ENCODE data around the gene PUSL1. TPM values are rescaled to one million over a fixed set of nuclear protein-coding genes. Genes with fewer than 3 reads are reported as not detected.
A peak's percentile ranks its signal among the peaks of the same experiment; 100 is the strongest.

The PUSL1 gene
- total and polyA plus RNA-seq, 2 experiments from 2014 or later: 30.9 to 36.2 TPM

GRCh38 chr1:1349256-1350012 is 41.0 kb downstream of the PUSL1 start, which contains the start of gene DVL1:
Gene DVL1 (minus strand): TSS chr1:1349418. CDS start chr1:1349065, 353 bp downstream.
- 0% methylated on average over 45 of the region's 122 CpGs; no CpG with 5 or more reads in 1 of the 2 experiments for WGBS, 2 experiments (ENCODE audit: low coverage in 1 of 2, low lambda C conversion rate in 2 of 2, missing lambda C conversion rate in 2 of 2)
- no peak for TF ChIP-seq EZH2phosphoT487 (IDR thresholded peaks at IDR 0.05; ENCODE audit: insufficient read depth, low read depth)
- TF ChIP-seq EZH2 (IDR thresholded peaks at IDR 0.05; ENCODE audit: insufficient read depth, poor library complexity, severe bottlenecking): no peak
- no peaks in the 10 kb centered on the region for H3K9me2 ChIP-seq (ENCODE audit: insufficient read depth)
- H3K79me2 ChIP-seq (ENCODE audit: insufficient read depth): peaks cover 75% of the 10 kb centered on the region
- H3K4me3 ChIP-seq: peak within 1 kb of the TSS; percentile 80
- H3K9ac ChIP-seq: peak within 1 kb of the TSS; percentile 85
- H3K4me1 ChIP-seq (ENCODE audit: insufficient read depth): peaks cover 34% of the 10 kb centered on the region
- in situ Hi-C loops (cut with MboI): no loop called here
- H3K9me3 ChIP-seq (ENCODE audit: low read depth): no peaks in the 10 kb centered on the region
- peak within 1 kb of the TSS; percentile 59 for H3K27ac ChIP-seq
- H3K27me3 ChIP-seq (replicated peaks; ENCODE audit: insufficient read depth): no peaks in the 10 kb centered on the region
- H2AFZ ChIP-seq: no peak within 1 kb of the TSS
- peak; percentile 90 for DNase-seq
- H4K20me1 ChIP-seq (ENCODE audit: insufficient read depth): no peaks in the 10 kb centered on the region; the same call in 1 of the 2 replicates
- H3K36me3 ChIP-seq (ENCODE audit: low read depth): peaks cover 6% of the 10 kb centered on the region; the same call in 1 of the 2 replicates
- peak within 1 kb of the TSS; percentile 89 for H3K4me2 ChIP-seq (ENCODE audit: unreplicated experiment)
- H3F3A ChIP-seq (ENCODE audit: insufficient read depth): peaks cover 23% of the 10 kb centered on the region

DNA sequence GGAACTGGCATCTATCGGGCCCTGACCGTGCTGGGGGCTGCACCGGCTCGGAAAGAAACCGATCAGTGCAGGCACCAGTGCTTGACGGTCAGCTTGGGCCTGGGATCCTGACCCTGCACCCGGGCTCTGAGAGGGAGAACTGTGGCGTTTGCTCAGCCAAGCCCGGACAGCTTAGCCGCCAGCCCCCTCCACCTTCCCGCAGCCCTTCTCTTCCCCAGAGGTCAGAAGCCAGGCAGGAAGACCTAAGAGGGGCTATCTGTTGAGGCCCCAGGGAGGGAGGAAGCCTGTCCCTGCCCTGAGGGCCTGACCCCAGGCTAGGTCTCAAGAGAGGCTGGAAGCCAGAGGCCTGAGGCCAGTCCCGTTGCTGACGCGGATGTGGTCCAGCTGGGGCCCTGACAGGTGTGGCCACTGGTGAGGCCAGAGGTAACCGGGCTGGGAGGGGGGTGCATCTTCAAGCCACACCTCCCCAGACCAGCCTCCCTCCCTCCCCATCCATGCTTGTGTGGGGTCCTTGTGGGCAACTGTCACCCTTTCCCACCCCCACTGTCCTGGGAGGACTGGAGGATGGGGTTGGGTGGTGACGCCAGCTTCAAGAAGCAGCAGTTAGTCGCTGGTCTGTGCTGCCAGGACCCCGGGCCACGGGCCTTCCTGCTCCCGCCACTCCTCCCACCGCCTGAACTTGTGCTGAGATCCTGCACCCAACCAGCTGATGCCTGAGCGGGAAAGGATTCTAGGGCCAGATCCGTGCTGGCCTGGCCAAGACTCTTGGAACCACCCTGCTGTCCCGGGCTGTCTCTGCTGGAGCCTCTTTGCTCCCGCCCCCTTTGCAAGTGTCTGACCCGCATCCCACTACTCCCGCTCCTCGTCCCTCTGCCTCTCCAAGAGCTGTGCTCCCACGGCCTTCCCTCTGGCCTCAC is 43.4 kb downstream of the PUSL1 start:
- peak; percentile 75 for DNase-seq
- no peaks in the 10 kb centered on the region; the same call in 1 of the 2 replicates for H4K20me1 ChIP-seq (ENCODE audit: insufficient read depth)
- H3K4me2 ChIP-seq (ENCODE audit: unreplicated experiment): peak overlapping the region; percentile 47
- no peaks in the 10 kb centered on the region for H3K9me2 ChIP-seq (ENCODE audit: insufficient read depth)
- WGBS, 2 experiments (ENCODE audit: low coverage in 1 of 2, low lambda C conversion rate in 2 of 2, missing lambda C conversion rate in 2 of 2): 29 to 33% methylated on average over 27 to 29 of the region's 29 CpGs
- peaks cover 23% of the 10 kb centered on the region for H3F3A ChIP-seq (ENCODE audit: insufficient read depth)
- H3K27ac ChIP-seq: peak overlapping the region; percentile 59
- in situ Hi-C loops (cut with MboI): no loop called here
- peaks cover 13% of the 10 kb centered on the region; the same call in 1 of the 2 replicates for H3K4me1 ChIP-seq (ENCODE audit: insufficient read depth)
- no peaks in the 10 kb centered on the region for H3K9me3 ChIP-seq (ENCODE audit: low read depth)
- H3K9ac ChIP-seq: peak overlapping the region; percentile 28; the same call in 1 of the 2 replicates
- TF ChIP-seq EZH2phosphoT487 (IDR thresholded peaks at IDR 0.05; ENCODE audit: insufficient read depth, low read depth) (no peak), EZH2 (IDR thresholded peaks at IDR 0.05; ENCODE audit: insufficient read depth, poor library complexity, severe bottlenecking) (no peak)
- peaks cover 6% of the 10 kb centered on the region; the same call in 1 of the 2 replicates for H3K36me3 ChIP-seq (ENCODE audit: low read depth)
- H3K79me2 ChIP-seq (ENCODE audit: insufficient read depth): peaks cover 75% of the 10 kb centered on the region
- H3K27me3 ChIP-seq (replicated peaks; ENCODE audit: insufficient read depth): no peaks in the 10 kb centered on the region
- H2AFZ ChIP-seq: no peak overlapping the region
- H3K4me3 ChIP-seq: peak overlapping the region; percentile 34; the same call in 1 of the 2 replicates

- Histone ChIP-seq H3K79me2 (ENCODE audit: insufficient read depth) (peaks cover 75% of the 10 kb centered on the region), H3K36me3 (ENCODE audit: low read depth) (peaks cover 6% of the 10 kb centered on the region; the same call in 1 of the 2 replicates), H3K9me2 (ENCODE audit: insufficient read depth) (no peaks in the 10 kb centered on the region), H3K27me3 (replicated peaks; ENCODE audit: insufficient read depth) (no peaks in the 10 kb centered on the region), H3K4me1 (ENCODE audit: insufficient read depth) (peaks cover 13% of the 10 kb centered on the region; the same call in 1 of the 2 replicates), H3K27ac (peak overlapping the region; percentile 59), H3K4me2 (ENCODE audit: unreplicated experiment) (peak overlapping the region; percentile 29), H3K9me3 (ENCODE audit: low read depth) (no peaks in the 10 kb centered on the region), H4K20me1 (ENCODE audit: insufficient read depth) (no peaks in the 10 kb centered on the region; the same call in 1 of the 2 replicates), H3K9ac (0 out of 2 replicates have a peak overlapping the region, but pooled peaks have one; percentile 24), H3K4me3 (no peak overlapping the region), H2AFZ (no peak overlapping the region), H3F3A (ENCODE audit: insufficient read depth) (peaks cover 28% of the 10 kb centered on the region)
- 33 to 44% methylated on average over 4 to 5 of the region's 5 CpGs for WGBS, 2 experiments (ENCODE audit: low coverage in 1 of 2, low lambda C conversion rate in 2 of 2, missing lambda C conversion rate in 2 of 2)
- no peak for DNase-seq
- TF ChIP-seq EZH2 (IDR thresholded peaks at IDR 0.05; ENCODE audit: insufficient read depth, poor library complexity, severe bottlenecking) (no peak), EZH2phosphoT487 (IDR thresholded peaks at IDR 0.05; ENCODE audit: insufficient read depth, low read depth) (no peak)
- in situ Hi-C loops (cut with MboI): no loop called here
Measured at GRCh38 chr1:1352786-1353388, 44.5 kb downstream of the PUSL1 start.
